ENCODE measurements around the gene ADGRL1.

ADGRL1 gene

GRCh38 chr19:14118165-14119051 is 87.6 kb downstream of the ADGRL1 start:
- Histone ChIP-seq H3K4me1 (ENCODE audit: control insufficient read depth, insufficient read depth, low read length) (peaks cover 44% of the 10 kb centered on the region), H3K4me3 (ENCODE audit: low read length) (peak overlapping the region; percentile 26), H3K9ac (ENCODE audit: low read length) (peak overlapping the region; percentile 59), H3K27me3 (ENCODE audit: control insufficient read depth, insufficient read depth, low read length) (no peaks in the 10 kb centered on the region), H3K36me3 (ENCODE audit: control insufficient read depth, insufficient read depth, low read length) (no peaks in the 10 kb centered on the region), H3K9me3 (ENCODE audit: control insufficient read depth, low read length) (no peaks in the 10 kb centered on the region)

GRCh38 chr19:14117668-14118164 is 88.3 kb downstream of the ADGRL1 start, which contains the start of gene PRKACA:
TSS of gene PRKACA (minus strand) at chr19:14117762. CDS start at chr19:14117547, 215 bp downstream.
- Histone ChIP-seq H3K9me3 (ENCODE audit: control insufficient read depth, low read length) (no peaks in the 10 kb centered on the region), H3K4me3 (ENCODE audit: low read length) (peak within 1 kb of the TSS; percentile 50), H3K9ac (ENCODE audit: low read length) (peak within 1 kb of the TSS; percentile 83), H3K36me3 (ENCODE audit: control insufficient read depth, insufficient read depth, low read length) (no peaks in the 10 kb centered on the region), H3K4me1 (ENCODE audit: control insufficient read depth, insufficient read depth, low read length) (peaks cover 51% of the 10 kb centered on the region), H3K27me3 (ENCODE audit: control insufficient read depth, insufficient read depth, low read length) (no peaks in the 10 kb centered on the region)

- H3K9me3 ChIP-seq (ENCODE audit: control insufficient read depth, low read length) = no peaks in the 10 kb centered on the region
- peaks cover 56% of the 10 kb centered on the region for H3K4me1 ChIP-seq (ENCODE audit: control insufficient read depth, insufficient read depth, low read length)
- H3K9ac ChIP-seq (ENCODE audit: low read length) = peak overlapping the region; percentile 83
- H3K27me3 ChIP-seq (ENCODE audit: control insufficient read depth, insufficient read depth, low read length) = no peaks in the 10 kb centered on the region
- no peaks in the 10 kb centered on the region for H3K36me3 ChIP-seq (ENCODE audit: control insufficient read depth, insufficient read depth, low read length)
- peak overlapping the region; percentile 50 for H3K4me3 ChIP-seq (ENCODE audit: low read length)
Observed at GRCh38 chr19:14116918-14117578, 88.9 kb downstream of the ADGRL1 start.

- peaks cover 56% of the 10 kb centered on the region for H3K4me1 ChIP-seq (ENCODE audit: control insufficient read depth, insufficient read depth, low read length)
- H3K4me3 ChIP-seq (ENCODE audit: low read length) = peak overlapping the region; percentile 50
- H3K9me3 ChIP-seq (ENCODE audit: control insufficient read depth, low read length) = no peaks in the 10 kb centered on the region
- peak overlapping the region; percentile 83 for H3K9ac ChIP-seq (ENCODE audit: low read length)
- no peaks in the 10 kb centered on the region for H3K27me3 ChIP-seq (ENCODE audit: control insufficient read depth, insufficient read depth, low read length)
- H3K36me3 ChIP-seq (ENCODE audit: control insufficient read depth, insufficient read depth, low read length) = no peaks in the 10 kb centered on the region
Observed at GRCh38 chr19:14116525-14116917, 89.4 kb downstream of the ADGRL1 start.

- H3K4me1 ChIP-seq (ENCODE audit: control insufficient read depth, insufficient read depth, low read length) = peaks cover 56% of the 10 kb centered on the region
Observed at GRCh38 chr19:14115756-14116155, 90.2 kb downstream of the ADGRL1 start.

GRCh38 chr19:14114854-14115253 is 91.1 kb downstream of the ADGRL1 start:
- no peak overlapping the region for H3K9ac ChIP-seq (ENCODE audit: low read length)
- H3K9me3 ChIP-seq (ENCODE audit: control insufficient read depth, low read length) = no peaks in the 10 kb centered on the region
- H3K4me1 ChIP-seq (ENCODE audit: control insufficient read depth, insufficient read depth, low read length) = peaks cover 54% of the 10 kb centered on the region
- no peaks in the 10 kb centered on the region for H3K36me3 ChIP-seq (ENCODE audit: control insufficient read depth, insufficient read depth, low read length)
- H3K27me3 ChIP-seq (ENCODE audit: control insufficient read depth, insufficient read depth, low read length) = no peaks in the 10 kb centered on the region
- no peak overlapping the region for H3K4me3 ChIP-seq (ENCODE audit: low read length)

More at GRCh38 chr19:14115756-14116155, 90.2 kb downstream of the ADGRL1 start:
- Histone ChIP-seq H3K4me3 (ENCODE audit: low read length) (no peak overlapping the region), H3K9ac (ENCODE audit: low read length) (peak overlapping the region; percentile 83), H3K9me3 (ENCODE audit: control insufficient read depth, low read length) (no peaks in the 10 kb centered on the region), H3K36me3 (ENCODE audit: control insufficient read depth, insufficient read depth, low read length) (no peaks in the 10 kb centered on the region), H3K27me3 (ENCODE audit: control insufficient read depth, insufficient read depth, low read length) (no peaks in the 10 kb centered on the region)

- no peak overlapping the region for H3K4me3 ChIP-seq (ENCODE audit: low read length)
- H3K9me3 ChIP-seq (ENCODE audit: control insufficient read depth, low read length) = no peaks in the 10 kb centered on the region
- H3K27me3 ChIP-seq (ENCODE audit: control insufficient read depth, insufficient read depth, low read length) = no peaks in the 10 kb centered on the region
- H3K4me1 ChIP-seq (ENCODE audit: control insufficient read depth, insufficient read depth, low read length) = peaks cover 50% of the 10 kb centered on the region
- no peak overlapping the region for H3K9ac ChIP-seq (ENCODE audit: low read length)
- no peaks in the 10 kb centered on the region for H3K36me3 ChIP-seq (ENCODE audit: control insufficient read depth, insufficient read depth, low read length)
Observed at GRCh38 chr19:14114439-14114838, 91.5 kb downstream of the ADGRL1 start.

GRCh38 chr19:14113762-14114414 is 92.1 kb downstream of the ADGRL1 start:
- Histone ChIP-seq H3K9ac (ENCODE audit: low read length) (no peak overlapping the region), H3K36me3 (ENCODE audit: control insufficient read depth, insufficient read depth, low read length) (no peaks in the 10 kb centered on the region), H3K9me3 (ENCODE audit: control insufficient read depth, low read length) (no peaks in the 10 kb centered on the region), H3K4me1 (ENCODE audit: control insufficient read depth, insufficient read depth, low read length) (peaks cover 44% of the 10 kb centered on the region), H3K4me3 (ENCODE audit: low read length) (no peak overlapping the region), H3K27me3 (ENCODE audit: control insufficient read depth, insufficient read depth, low read length) (no peaks in the 10 kb centered on the region)

- Histone ChIP-seq H3K4me3 (ENCODE audit: low read length) (no peak overlapping the region), H3K4me1 (ENCODE audit: control insufficient read depth, insufficient read depth, low read length) (peaks cover 37% of the 10 kb centered on the region), H3K9me3 (ENCODE audit: control insufficient read depth, low read length) (no peaks in the 10 kb centered on the region), H3K36me3 (ENCODE audit: control insufficient read depth, insufficient read depth, low read length) (no peaks in the 10 kb centered on the region), H3K27me3 (ENCODE audit: control insufficient read depth, insufficient read depth, low read length) (no peaks in the 10 kb centered on the region), H3K9ac (ENCODE audit: low read length) (no peak overlapping the region)
Observed at GRCh38 chr19:14112809-14113385, 93.1 kb downstream of the ADGRL1 start.

- no peak overlapping the region for H3K9ac ChIP-seq (ENCODE audit: low read length)
- no peaks in the 10 kb centered on the region for H3K36me3 ChIP-seq (ENCODE audit: control insufficient read depth, insufficient read depth, low read length)
- no peak overlapping the region for H3K4me3 ChIP-seq (ENCODE audit: low read length)
- H3K9me3 ChIP-seq (ENCODE audit: control insufficient read depth, low read length) = no peaks in the 10 kb centered on the region
- no peaks in the 10 kb centered on the region for H3K27me3 ChIP-seq (ENCODE audit: control insufficient read depth, insufficient read depth, low read length)
- H3K4me1 ChIP-seq (ENCODE audit: control insufficient read depth, insufficient read depth, low read length) = peaks cover 37% of the 10 kb centered on the region
Observed at GRCh38 chr19:14112051-14112808, 93.7 kb downstream of the ADGRL1 start.

GRCh38 chr19:14111486-14111885 is 94.5 kb downstream of the ADGRL1 start:
- H3K36me3 ChIP-seq (ENCODE audit: control insufficient read depth, insufficient read depth, low read length) = no peaks in the 10 kb centered on the region
- no peaks in the 10 kb centered on the region for H3K27me3 ChIP-seq (ENCODE audit: control insufficient read depth, insufficient read depth, low read length)
- H3K4me3 ChIP-seq (ENCODE audit: low read length) = no peak overlapping the region
- peaks cover 31% of the 10 kb centered on the region for H3K4me1 ChIP-seq (ENCODE audit: control insufficient read depth, insufficient read depth, low read length)
- no peak overlapping the region for H3K9ac ChIP-seq (ENCODE audit: low read length)
- H3K9me3 ChIP-seq (ENCODE audit: control insufficient read depth, low read length) = no peaks in the 10 kb centered on the region
